A549 (cell line): ENCODE data around the gene BBS9. TPM values are rescaled to one million over a fixed set of nuclear protein-coding genes. Genes with fewer than 3 reads are reported as not detected.

Experiments used
- ATAC-seq, 2 experiments: fragments of 200-7000 bp in 1 of 2; fragments of >200 bp in 1 of 2; cut with Nextera tagmentation in 1 of 2; cut with Tn5 transposase in 1 of 2; 3 replicates each; pipeline versions ENCODE4 v1.8.0 to v1.9.1; 2018 to 2020; ENCODE audit warnings: mild to moderate bottlenecking in 1 of 2, moderate library complexity in 1 of 2
- CTCF ChIA-PET: fragments of 300-600 bp; sonication (Branson Sonifier 250); formaldehyde crosslinking; extraction: SDS; loops from one replicate; lab custom pipeline; 2021; ENCODE audit warnings: antibody characterized with exemption, inconsistent platforms; lab: Yijun Ruan, JAX
- POLR2A ChIA-PET: fragments of 350-600 bp; formaldehyde crosslinking; extraction: SDS; loops from one replicate; lab custom pipeline; 2021; ENCODE audit warnings: antibody characterized with exemption, inconsistent platforms; lab: Yijun Ruan, JAX
- DNase-seq, 2 experiments: peaks; one replicate each; pipeline versions ENCODE4 v3.0.0 to v3.0.0-alpha.2; 2011 to 2016; ENCODE audit warnings: low read depth in 1 of 2, low spot score in 1 of 2
- FAIRE-seq: peaks from 2 replicates; lab custom pipeline; 2011; peaks lifted over from hg19 to GRCh38; lab: Jason Lieb, UNC
- H3K27ac ChIP-seq, 2 experiments: fragments of >200 bp; sonication (Bioruptor Twin); formaldehyde crosslinking; 3 replicates each; pipeline ENCODE4 v1.5.1; 2016 to 2017
- H3K4me1 ChIP-seq: fragments of >200 bp; sonication (Bioruptor Twin); formaldehyde crosslinking; 3 replicates; pipeline ENCODE4 v1.6.1; 2016
- H3K4me2 ChIP-seq: fragments of >200 bp; sonication (Bioruptor Twin); formaldehyde crosslinking; 3 replicates; pipeline ENCODE4 v1.6.1; 2016
- H3K4me3 ChIP-seq: fragments of >200 bp; sonication (Bioruptor Twin); formaldehyde crosslinking; 3 replicates; pipeline ENCODE4 v1.5.1; 2016
- H3K9me3 ChIP-seq: fragments of >200 bp; sonication (Bioruptor Twin); formaldehyde crosslinking; 3 replicates; pipeline ENCODE4 v1.6.1; 2016
- ATOH8 ChIP-seq: fragments of 250-450 bp; sonication (Bioruptor Pico); IDR thresholded peaks from 2 replicates; pipeline ENCODE4 v1.5.0; 2020; ENCODE audit warnings: low read depth, mild to moderate bottlenecking, moderate library complexity
- CBX2 ChIP-seq: fragments of 200-600 bp; sonication (generic); IDR thresholded peaks from 2 replicates; pipeline ENCODE4 v1.6.1; 2016; ENCODE audit warnings: low read depth, mild to moderate bottlenecking, borderline replicate concordance
- CBX8 ChIP-seq: fragments of 200-600 bp; sonication (generic); IDR thresholded peaks from 2 replicates; pipeline ENCODE4 v1.6.1; 2016
- CTCF ChIP-seq: fragments of >200 bp; sonication (Bioruptor Twin); formaldehyde crosslinking; IDR thresholded peaks from 3 replicates; pipeline ENCODE4 v1.5.1; 2016
- FOSL2 ChIP-seq, 2 experiments: fragments of 450-650 bp in 1 of 2; fragments of >200 bp in 1 of 2; sonication (Bioruptor Twin) in 1 of 2; formaldehyde crosslinking; IDR thresholded peaks; 2 replicates each; pipeline versions ENCODE4 v1.5.0 to v1.6.1; 2016 to 2020; ENCODE audit warnings: mild to moderate bottlenecking in 1 of 2, moderate library complexity in 1 of 2
- MYC ChIP-seq: IDR thresholded peaks from 2 replicates; pipeline ENCODE4 v1.6.1; 2012; ENCODE audit warnings: mild to moderate bottlenecking, inconsistent platforms, low read length, improper control_type of control experiment, borderline replicate concordance
- REST ChIP-seq: fragments of 200-600 bp; sonication (generic); IDR thresholded peaks from 2 replicates; pipeline ENCODE4 v1.6.1; 2016; ENCODE audit warnings: antibody characterized with exemption, mild to moderate bottlenecking, moderate library complexity
- RFX5 ChIP-seq: fragments of 450-650 bp; IDR thresholded peaks from 2 replicates; pipeline ENCODE4 v1.7.1; 2014; ENCODE audit warnings: antibody characterized with exemption, mild to moderate bottlenecking, moderate library complexity
- SMC3 ChIP-seq: fragments of >200 bp; sonication (Bioruptor Twin); formaldehyde crosslinking; IDR thresholded peaks from 3 replicates; pipeline ENCODE4 v1.6.1; 2018; ENCODE audit warnings: inconsistent platforms
- TP53 ChIP-seq: fragments of 250-450 bp; sonication (Bioruptor Pico); IDR thresholded peaks from 2 replicates; pipeline ENCODE4 v1.5.0; 2021; ENCODE audit warnings: mild to moderate bottlenecking, moderate library complexity
- USF2 ChIP-seq: fragments of 450-650 bp; IDR thresholded peaks from 2 replicates; pipeline ENCODE4 v1.6.1; 2014; ENCODE audit warnings: antibody characterized with exemption
- ZC3H11A ChIP-seq: fragments of 450-650 bp; IDR thresholded peaks from 2 replicates; pipeline ENCODE4 v1.6.1; 2014; ENCODE audit warnings: antibody characterized with exemption, mild to moderate bottlenecking
- ZNF302 ChIP-seq: fragments of 250-450 bp; sonication (Bioruptor Pico); IDR thresholded peaks from 2 replicates; pipeline ENCODE4 v1.9.0; 2021; ENCODE audit warnings: inconsistent platforms, mild to moderate bottlenecking, moderate library complexity
- WGBS: methylation state at CpG from one replicate; pipeline ENCODE4 v1.1.6; 2017; ENCODE audit errors: missing lambda C conversion rate; 5-methylcytosine and 5-hydroxymethylcytosine counted together
- polyA plus RNA-seq, 4 experiments: library from polyadenylated mRNA; depleted of rRNA in 3 of 4; stranded (reverse); fragments of >200 nt; fragmentation: RNase III in 1 of 4; extraction: RNeasy Plus Mini Kit Qiagen cat#74134 plus additional on column Dnase treatment in 1 of 4; gene quantifications; 2 replicates in 3 of 4; 3 replicates in 1 of 4; pipeline ENCODE4 v1.2.3, GENCODE V29; 2011 to 2017

BBS9 gene
- polyA plus RNA-seq, 2 of the 4 experiments (the other 2 are of a cell fraction): 8.3 to 9.1 TPM

GRCh38 chr7:33649476-33650441, 520.4 kb downstream of the BBS9 start:
- ChIA-PET POLR2A (no interaction called here), CTCF (no interaction called here)
- no peak overlapping the region for H3K4me3 ChIP-seq
- WGBS: 48% methylated on average over 7 of the region's 7 CpGs
- H3K4me1 ChIP-seq: no peaks in the 10 kb centered on the region
- no peaks in the 10 kb centered on the region for H3K9me3 ChIP-seq
- ATAC-seq (no peak), DNase-seq (no peak), FAIRE-seq (no peak)
- TF ChIP-seq SMC3: no peak
- no peak for TF ChIP-seq ZNF302 (CRISPR knock-in tag)
- TF ChIP-seq CTCF: no peak
- no peak for TF ChIP-seq USF2
- TF ChIP-seq CBX8: no peak
- TF ChIP-seq REST: no peak
- no peak for TF ChIP-seq MYC
- no peak overlapping the region for H3K4me2 ChIP-seq
- H3K27ac ChIP-seq: no peak overlapping the region

- no peak for TF ChIP-seq ZC3H11A
- H3K9me3 ChIP-seq: no peaks in the 10 kb centered on the region
- WGBS: 65% methylated on average over 3 of the region's 3 CpGs
- no peak overlapping the region for H3K27ac ChIP-seq
- H3K4me3 ChIP-seq: no peak overlapping the region
- H3K4me1 ChIP-seq: no peaks in the 10 kb centered on the region
- ATAC-seq: no peak
- no peak for FAIRE-seq
- CTCF ChIA-PET: interaction anchor here (0.7 kb wide), 1 partner anchor 1169 kb away, joined by 5 read pairs; no protein-coding TSS in a partner anchor
- POLR2A ChIA-PET: no interaction called here
- DNase-seq: no peak
- H3K4me2 ChIP-seq: no peak overlapping the region
Measured at GRCh38 chr7:33650828-33651227, 521.5 kb downstream of the BBS9 start.

- DNase-seq (no peak), FAIRE-seq (no peak), ATAC-seq (no peak)
- H3K4me1 ChIP-seq: no peaks in the 10 kb centered on the region
- no peak overlapping the region for H3K4me2 ChIP-seq
- WGBS: 37% methylated on average over 3 of the region's 3 CpGs
- POLR2A ChIA-PET: no interaction called here
- no peak for TF ChIP-seq ATOH8 (CRISPR knock-in tag)
- TF ChIP-seq FOSL2 (IDR thresholded peaks at IDR 0.05): no peak
- no peak for TF ChIP-seq FOSL2 (CRISPR knock-in tag; IDR thresholded peaks at IDR 0.05)
- no peak for TF ChIP-seq CBX2
- no peak for TF ChIP-seq SMC3
- TF ChIP-seq RFX5: no peak
- TF ChIP-seq TP53 (CRISPR knock-in tag): no peak
- CTCF ChIA-PET: no interaction called here
- no peak overlapping the region for H3K27ac ChIP-seq
- H3K9me3 ChIP-seq: no peaks in the 10 kb centered on the region
- H3K4me3 ChIP-seq: no peak overlapping the region
Measured at GRCh38 chr7:33651998-33652515, 522.7 kb downstream of the BBS9 start.
